Measurements from ENCODE around the gene DCAKD.

- no peak for TF ChIP-seq CTCF (IDR thresholded peaks at IDR 0.05)
- TF ChIP-seq POLR2A (IDR thresholded peaks at IDR 0.05), result no peak
- no peak for TF ChIP-seq EP300 (IDR thresholded peaks at IDR 0.05)
These were observed 29.7 kb upstream of the DCAKD start for GRCh38 chr17:45081047-45081703.
